ENCODE measurements around the gene GPC1. TPM values are rescaled to one million over a fixed set of nuclear protein-coding genes. Genes with fewer than 3 reads are reported as not detected.

The GPC1 gene
- total RNA-seq, 1 donor from 2014 or later, result 88.0 TPM

- H3K4me3 Mint-ChIP-seq, result no peak overlapping the region
- H3K36me3 Mint-ChIP-seq, result peaks cover 22% of the 10 kb centered on the region
- no peak overlapping the region for H3K27ac Mint-ChIP-seq
- no peak for DNase-seq (ENCODE audit: low spot score in 2 of 2, unreplicated experiment in 2 of 2)
- H3K4me1 Mint-ChIP-seq, result no peaks in the 10 kb centered on the region
- TF ChIP-seq CTCF (IDR thresholded peaks at IDR 0.05; ENCODE audit: unreplicated experiment), result no peak
- H3K9me3 Mint-ChIP-seq, result peaks cover 10% of the 10 kb centered on the region
- H3K27me3 Mint-ChIP-seq (ENCODE audit: low read depth), result no peaks in the 10 kb centered on the region
Observed at GRCh38 chr2:240498171-240498957, 62.9 kb downstream of the GPC1 start.

- H3K27me3 Mint-ChIP-seq (ENCODE audit: low read depth), result no peaks in the 10 kb centered on the region
- no peak overlapping the region for H3K4me3 Mint-ChIP-seq
- no peaks in the 10 kb centered on the region for H3K4me1 Mint-ChIP-seq
- H3K9me3 Mint-ChIP-seq, result peaks cover 7% of the 10 kb centered on the region
- peaks cover 16% of the 10 kb centered on the region for H3K36me3 Mint-ChIP-seq
- no peak for TF ChIP-seq CTCF (IDR thresholded peaks at IDR 0.05; ENCODE audit: unreplicated experiment)
- DNase-seq (ENCODE audit: low spot score in 2 of 2, unreplicated experiment in 2 of 2), result no peak
- H3K27ac Mint-ChIP-seq, result no peak overlapping the region
Observed at GRCh38 chr2:240498958-240499260, 63.4 kb downstream of the GPC1 start.

- no peak overlapping the region for H3K27ac Mint-ChIP-seq
- TF ChIP-seq CTCF (IDR thresholded peaks at IDR 0.05; ENCODE audit: unreplicated experiment), result no peak
- H3K36me3 Mint-ChIP-seq, result peaks cover 16% of the 10 kb centered on the region
- H3K4me3 Mint-ChIP-seq, result no peak overlapping the region
- no peaks in the 10 kb centered on the region for H3K27me3 Mint-ChIP-seq (ENCODE audit: low read depth)
- no peak for DNase-seq (ENCODE audit: low spot score in 2 of 2, unreplicated experiment in 2 of 2)
- peaks cover 7% of the 10 kb centered on the region for H3K9me3 Mint-ChIP-seq
- H3K4me1 Mint-ChIP-seq, result no peaks in the 10 kb centered on the region
Observed at GRCh38 chr2:240499309-240500301, 64.1 kb downstream of the GPC1 start.

GRCh38 chr2:240500561-240501423 is 65.3 kb downstream of the GPC1 start:
- Mint-ChIP-seq H3K36me3 (peaks cover 10% of the 10 kb centered on the region), H3K27ac (no peak overlapping the region), H3K9me3 (peaks cover 2% of the 10 kb centered on the region), H3K4me3 (no peak overlapping the region), H3K27me3 (ENCODE audit: low read depth) (no peaks in the 10 kb centered on the region), H3K4me1 (no peaks in the 10 kb centered on the region)
- no peak for DNase-seq (ENCODE audit: low spot score in 2 of 2, unreplicated experiment in 2 of 2)
- TF ChIP-seq CTCF (IDR thresholded peaks at IDR 0.05; ENCODE audit: unreplicated experiment), result no peak

- Mint-ChIP-seq H3K36me3 (peaks cover 4% of the 10 kb centered on the region), H3K4me1 (no peaks in the 10 kb centered on the region), H3K4me3 (no peak overlapping the region)
Observed at GRCh38 chr2:240501531-240501991, 66.1 kb downstream of the GPC1 start.

More at GRCh38 chr2:240501531-240501991, 66.1 kb downstream of the GPC1 start:
- Mint-ChIP-seq H3K9me3 (no peaks in the 10 kb centered on the region), H3K27me3 (ENCODE audit: low read depth) (no peaks in the 10 kb centered on the region), H3K27ac (no peak overlapping the region)
- TF ChIP-seq CTCF (IDR thresholded peaks at IDR 0.05; ENCODE audit: unreplicated experiment), result no peak
- DNase-seq (ENCODE audit: low spot score in 2 of 2, unreplicated experiment in 2 of 2), result no peak

Data from mesothelial cell of epicardium (in vitro differentiated cells).